Fibroblast of lung (primary cell): Measurements from ENCODE around the gene TLK2. TPM values are rescaled to one million over a fixed set of nuclear protein-coding genes. Genes with fewer than 3 reads are reported as not detected.

Experiments used
- DNase-seq, 2 donors: peaks; one replicate each; pipeline versions ENCODE4 v3.0.0 to v3.0.0-alpha.2; 2010; ENCODE audit warnings: low read depth in 2 of 2
- H2AFZ ChIP-seq: 2 replicates; pipeline ENCODE4 v1.5.1; 2012; ENCODE audit warnings: low read length, control low read depth, inconsistent platforms
- H3K27ac ChIP-seq: 2 replicates; pipeline ENCODE4 v1.5.1; 2011; ENCODE audit warnings: low read length, control low read depth; ENCODE audit not compliant: insufficient read depth
- H3K27me3 ChIP-seq: 2 replicates; pipeline ENCODE4 v1.5.1; 2011; ENCODE audit warnings: mild to moderate bottlenecking, low read length; ENCODE audit not compliant: control insufficient read depth, insufficient read depth
- H3K36me3 ChIP-seq: 2 replicates; pipeline ENCODE4 v1.5.1; 2011; ENCODE audit warnings: low read length; ENCODE audit not compliant: control insufficient read depth, insufficient read depth
- H3K4me1 ChIP-seq: 2 replicates; pipeline ENCODE4 v1.5.1; 2011; ENCODE audit warnings: low read length; ENCODE audit not compliant: control insufficient read depth, insufficient read depth; ENCODE audit errors: extremely low read depth
- H3K4me2 ChIP-seq: 2 replicates; pipeline ENCODE4 v1.5.1; 2011; ENCODE audit warnings: low read length, control low read depth; ENCODE audit not compliant: insufficient read depth; ENCODE audit errors: extremely low read depth
- H3K4me3 ChIP-seq, 4 experiments: fragments of 200-600 bp in 1 of 4; sonication (generic) in 1 of 4; replicated peaks in 1 of 4; 2 replicates each; pipeline ENCODE4 v1.5.1; 2011 to 2016; ENCODE audit warnings: low read length in 4 of 4, low read depth in 3 of 4, mild to moderate bottlenecking in 3 of 4, control low read depth in 2 of 4, inconsistent platforms in 1 of 4, mixed read lengths in 1 of 4; ENCODE audit not compliant: insufficient read depth in 1 of 4; ENCODE audit errors: control extremely low read depth in 1 of 4
- H3K79me2 ChIP-seq: 2 replicates; pipeline ENCODE4 v1.5.1; 2012; ENCODE audit warnings: mild to moderate bottlenecking, low read length, inconsistent platforms; ENCODE audit not compliant: control insufficient read depth, insufficient read depth
- H3K9ac ChIP-seq: 2 replicates; pipeline ENCODE4 v1.5.1; 2011; ENCODE audit warnings: mild to moderate bottlenecking, low read length, control low read depth; ENCODE audit not compliant: insufficient read depth
- H3K9me3 ChIP-seq: 2 replicates; pipeline ENCODE4 v1.5.1; 2012; ENCODE audit warnings: low read depth, low read length; ENCODE audit not compliant: control insufficient read depth, insufficient read depth
- H4K20me1 ChIP-seq: 2 replicates; pipeline ENCODE4 v1.5.1; 2011; ENCODE audit warnings: low read length; ENCODE audit not compliant: control insufficient read depth, insufficient read depth; ENCODE audit errors: extremely low read depth
- EZH2 ChIP-seq: IDR thresholded peaks from 2 replicates; pipeline ENCODE4 v1.5.1; 2012; ENCODE audit warnings: low read length, control low read depth, mild to moderate bottlenecking; ENCODE audit errors: missing control alignments
- polyA plus RNA-seq, 2 donors: library from polyadenylated mRNA; depleted of rRNA in 1 of 2; stranded (reverse) in 1 of 2; unstranded in 1 of 2; fragments of >200 nt; gene quantifications; 2 replicates each; pipeline ENCODE4 v1.2.1, GENCODE V29; 2011 to 2012; ENCODE audit warnings: missing spikeins in 1 of 2
- total RNA-seq: library from RNA; depleted of rRNA; stranded (reverse); fragments of >200 nt; gene quantifications from 2 replicates; pipeline ENCODE4 v1.2.1, GENCODE V29; 2014
- TF ChIP-seq, protein P1 (sequence below), 2 donors: IDR thresholded peaks in 1 of 2; conservative IDR thresholded peaks in 1 of 2; 1 replicate in 1 of 2; 2 replicates in 1 of 2; pipeline ENCODE4 v1.5.1; 2011 to 2012; ENCODE audit warnings: low read length in 2 of 2, control low read depth in 1 of 2, inconsistent platforms in 1 of 2, low read depth in 1 of 2, mild to moderate bottlenecking in 1 of 2

Gene TLK2
- total and polyA plus RNA-seq, 2 donors (not counting 1 experiment from before 2014, with no cell fraction given), result 55.5 to 63.9 TPM

DNA sequence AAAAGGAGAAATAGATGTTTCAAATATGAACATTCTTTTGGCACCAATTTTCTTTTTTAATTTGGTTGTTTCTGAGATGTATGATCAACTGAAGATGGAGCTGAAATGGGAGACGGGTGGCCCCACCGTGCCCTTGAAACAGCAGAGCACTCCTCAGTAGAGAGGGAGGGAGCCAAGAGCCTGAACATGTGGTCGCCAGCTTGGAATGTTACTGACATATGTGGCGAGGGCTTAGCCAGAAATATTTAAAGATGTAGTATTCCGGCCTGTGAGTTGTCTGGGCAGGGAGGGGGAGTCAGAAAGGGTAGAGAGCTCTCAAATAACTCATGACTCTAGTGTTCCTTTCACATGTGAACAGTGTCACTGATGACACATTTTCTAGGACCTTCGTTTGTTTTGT lies 135.5 kb downstream of the TLK2 start:
- H3K4me2 ChIP-seq, result no peak overlapping the region
- peak overlapping the region; percentile 31 for H3K27ac ChIP-seq

GRCh38 chr17:62615503-62615902 lies 136.9 kb downstream of the TLK2 start:
- no peaks in the 10 kb centered on the region for H3K79me2 ChIP-seq
- H3K9ac ChIP-seq, result no peak overlapping the region
- TF ChIP-seq, protein P1, sequence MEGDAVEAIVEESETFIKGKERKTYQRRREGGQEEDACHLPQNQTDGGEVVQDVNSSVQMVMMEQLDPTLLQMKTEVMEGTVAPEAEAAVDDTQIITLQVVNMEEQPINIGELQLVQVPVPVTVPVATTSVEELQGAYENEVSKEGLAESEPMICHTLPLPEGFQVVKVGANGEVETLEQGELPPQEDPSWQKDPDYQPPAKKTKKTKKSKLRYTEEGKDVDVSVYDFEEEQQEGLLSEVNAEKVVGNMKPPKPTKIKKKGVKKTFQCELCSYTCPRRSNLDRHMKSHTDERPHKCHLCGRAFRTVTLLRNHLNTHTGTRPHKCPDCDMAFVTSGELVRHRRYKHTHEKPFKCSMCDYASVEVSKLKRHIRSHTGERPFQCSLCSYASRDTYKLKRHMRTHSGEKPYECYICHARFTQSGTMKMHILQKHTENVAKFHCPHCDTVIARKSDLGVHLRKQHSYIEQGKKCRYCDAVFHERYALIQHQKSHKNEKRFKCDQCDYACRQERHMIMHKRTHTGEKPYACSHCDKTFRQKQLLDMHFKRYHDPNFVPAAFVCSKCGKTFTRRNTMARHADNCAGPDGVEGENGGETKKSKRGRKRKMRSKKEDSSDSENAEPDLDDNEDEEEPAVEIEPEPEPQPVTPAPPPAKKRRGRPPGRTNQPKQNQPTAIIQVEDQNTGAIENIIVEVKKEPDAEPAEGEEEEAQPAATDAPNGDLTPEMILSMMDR (conservative IDR thresholded peaks at IDR 0.05 in 1 of 2, IDR thresholded peaks at IDR 0.05 in 1 of 2; ENCODE audit: low read depth in 1 of 2, low read length in 2 of 2), result no peak
- no peak for TF ChIP-seq EZH2
- H4K20me1 ChIP-seq, result no peaks in the 10 kb centered on the region
- no peaks in the 10 kb centered on the region for H3K27me3 ChIP-seq
- no peak overlapping the region for H3K4me3 ChIP-seq
- H3K36me3 ChIP-seq, result peaks cover 7% of the 10 kb centered on the region
- no peaks in the 10 kb centered on the region for H3K9me3 ChIP-seq
- peaks cover 13% of the 10 kb centered on the region for H3K4me1 ChIP-seq
- H3K27ac ChIP-seq, result no peak overlapping the region
- no peak overlapping the region for H3K4me2 ChIP-seq
- no peak for DNase-seq
- no peak overlapping the region for H2AFZ ChIP-seq

More for the DNA sequence above, 135.5 kb downstream of the TLK2 start:
- Histone ChIP-seq H3K9me3 (no peaks in the 10 kb centered on the region), H3K4me3 (no peak overlapping the region), H3K4me1 (peaks cover 13% of the 10 kb centered on the region), H3K36me3 (peaks cover 12% of the 10 kb centered on the region), H3K79me2 (no peaks in the 10 kb centered on the region), H2AFZ (no peak overlapping the region), H3K9ac (no peak overlapping the region), H4K20me1 (no peaks in the 10 kb centered on the region), H3K27me3 (no peaks in the 10 kb centered on the region)
- peak; percentile 92 to 93 for DNase-seq
- TF ChIP-seq EZH2, result no peak
- TF ChIP-seq, protein P1 (conservative IDR thresholded peaks at IDR 0.05 in 1 of 2, IDR thresholded peaks at IDR 0.05 in 1 of 2; ENCODE audit: low read depth in 1 of 2, low read length in 2 of 2), result no peak

GRCh38 chr17:62616993-62617893 lies 138.6 kb downstream of the TLK2 start:
- Histone ChIP-seq H3K79me2 (no peaks in the 10 kb centered on the region), H3K4me3 (no peak overlapping the region), H3K4me2 (no peak overlapping the region), H2AFZ (no peak overlapping the region), H3K27ac (no peak overlapping the region), H3K9me3 (no peaks in the 10 kb centered on the region), H4K20me1 (no peaks in the 10 kb centered on the region), H3K27me3 (no peaks in the 10 kb centered on the region), H3K4me1 (peaks cover 13% of the 10 kb centered on the region), H3K9ac (no peak overlapping the region), H3K36me3 (peaks cover 5% of the 10 kb centered on the region)
- TF ChIP-seq, protein P1 (conservative IDR thresholded peaks at IDR 0.05 in 1 of 2, IDR thresholded peaks at IDR 0.05 in 1 of 2; ENCODE audit: low read depth in 1 of 2, low read length in 2 of 2), result no peak
- TF ChIP-seq EZH2, result no peak
- peak; percentile 26 to 62 for DNase-seq
